ENCODE measurements around the gene APOL4. TPM values are rescaled to one million over a fixed set of nuclear protein-coding genes. Genes with fewer than 3 reads are reported as not detected.
"Not testable (repeated sequence)": the region's sequence is repeated elsewhere in the genome, so short reads cannot be mapped to it uniquely, and the experiment has no call there.

The APOL4 gene
- total RNA-seq, 2 donors from 2014 or later, result 0.52 to 18.1 TPM

- DNase-seq (no peak), ATAC-seq (peak; percentile 36)
- H3K27ac ChIP-seq, result peak overlapping the region in 2 of 4 donors; percentile 27 to 64
- TF ChIP-seq POLR2A (IDR thresholded peaks at IDR 0.05) (no peak), CTCF (IDR thresholded peaks at IDR 0.05) (no peak)
- intact Hi-C loops (cut with DNase I), result no loop called here
- H3K9me3 ChIP-seq, result no peaks in the 10 kb centered on the region
- H3K4me3 ChIP-seq, result no peak overlapping the region
- WGBS, 2 donors, result 20% methylated on average over 12 of the region's 12 CpGs
- H3K27me3 ChIP-seq, result no peaks in the 10 kb centered on the region
- no peaks in the 10 kb centered on the region for H3K36me3 ChIP-seq (replicated peaks in 1 of 2; ENCODE audit: insufficient read depth in 1 of 2, low read depth in 2 of 2)
- H3K4me1 ChIP-seq, result peaks cover 43% of the 10 kb centered on the region
Observed at GRCh38 chr22:36153501-36154422, 47.8 kb downstream of the APOL4 start.

DNA sequence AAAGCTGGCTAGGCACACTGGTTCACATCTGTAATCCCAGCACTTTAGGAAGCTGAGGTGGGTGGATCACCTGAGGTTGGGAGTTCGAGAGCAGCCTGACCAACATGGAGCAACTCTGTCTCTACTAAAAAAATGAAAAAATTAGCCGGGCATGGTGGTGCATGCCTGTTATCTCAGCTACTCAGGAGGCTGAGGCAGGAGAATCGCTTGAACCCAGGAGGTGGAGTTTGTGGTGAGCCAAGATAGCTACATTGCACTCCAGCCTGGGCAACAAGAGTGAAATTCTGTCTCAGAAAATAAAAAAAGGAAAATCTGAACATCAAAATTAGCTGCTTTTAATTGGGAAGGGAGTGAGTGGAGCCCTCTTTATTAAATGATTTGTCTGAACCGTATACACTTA lies 48.8 kb downstream of the APOL4 start:
- H3K4me3 ChIP-seq; H3K9me3 ChIP-seq; DNase-seq; H3K27ac ChIP-seq; H3K36me3 ChIP-seq (replicated peaks in 1 of 2; ENCODE audit: insufficient read depth in 1 of 2, low read depth in 2 of 2); H3K27me3 ChIP-seq; ATAC-seq; intact Hi-C loops (cut with DNase I): not testable (repeated sequence)
- H3K4me1 ChIP-seq, result peaks cover 43% of the 10 kb centered on the region
- 58 to 71% methylated on average over 4 of the region's 4 CpGs for WGBS, 2 donors

DNA sequence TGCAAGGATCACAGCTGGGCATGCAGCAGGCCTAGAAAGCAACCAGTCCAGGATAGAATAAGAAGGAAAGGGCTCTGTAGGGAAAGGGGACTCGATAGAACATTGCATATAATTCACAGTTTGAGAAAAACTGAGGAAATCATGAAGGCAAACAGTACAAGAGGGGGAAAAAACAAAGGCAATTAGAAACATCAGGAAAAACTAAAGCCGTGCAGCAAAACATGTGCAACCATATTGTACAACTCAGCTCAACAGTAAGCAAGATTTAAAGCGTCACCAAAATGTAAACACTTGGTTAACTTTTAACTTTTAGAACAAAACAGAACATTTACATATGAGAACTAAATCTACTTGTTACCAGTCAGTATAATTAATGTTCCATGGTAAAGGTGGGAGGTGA lies 49.5 kb downstream of the APOL4 start:
- WGBS, 2 donors, result 69 to 73% methylated on average over 3 of the region's 3 CpGs
- ATAC-seq, result no peak
- H3K27me3 ChIP-seq, result no peaks in the 10 kb centered on the region
- no peaks in the 10 kb centered on the region for H3K9me3 ChIP-seq
- TF ChIP-seq CTCF (IDR thresholded peaks at IDR 0.05) (no peak), POLR2A (IDR thresholded peaks at IDR 0.05) (no peak)
- H3K36me3 ChIP-seq (replicated peaks in 1 of 2; ENCODE audit: insufficient read depth in 1 of 2, low read depth in 2 of 2), result no peaks in the 10 kb centered on the region
- DNase-seq, result no peak
- H3K4me1 ChIP-seq, result peaks cover 43% of the 10 kb centered on the region
- H3K4me3 ChIP-seq, result no peak overlapping the region
- H3K27ac ChIP-seq, result peak overlapping the region in 1 of 4 donors; percentile 24
- intact Hi-C loops (cut with DNase I), result no loop called here

GRCh38 chr22:36151006-36151595 lies 50.5 kb downstream of the APOL4 start:
- intact Hi-C loops (cut with DNase I), result no loop called here
- H3K36me3 ChIP-seq (replicated peaks in 1 of 2; ENCODE audit: insufficient read depth in 1 of 2, low read depth in 2 of 2), result no peaks in the 10 kb centered on the region
- no peak for TF ChIP-seq POLR2A (IDR thresholded peaks at IDR 0.05)
- no peak for TF ChIP-seq CTCF (IDR thresholded peaks at IDR 0.05)
- no peak overlapping the region for H3K4me3 ChIP-seq
- peaks cover 37% of the 10 kb centered on the region for H3K4me1 ChIP-seq
- no peaks in the 10 kb centered on the region for H3K9me3 ChIP-seq
- DNase-seq, result no peak
- ATAC-seq, result no peak
- H3K27me3 ChIP-seq, result no peaks in the 10 kb centered on the region
- WGBS, 2 donors, result 71 to 78% methylated on average over 3 of the region's 3 CpGs
- H3K27ac ChIP-seq, result peak overlapping the region in 2 of 4 donors; percentile 6 to 24

DNA sequence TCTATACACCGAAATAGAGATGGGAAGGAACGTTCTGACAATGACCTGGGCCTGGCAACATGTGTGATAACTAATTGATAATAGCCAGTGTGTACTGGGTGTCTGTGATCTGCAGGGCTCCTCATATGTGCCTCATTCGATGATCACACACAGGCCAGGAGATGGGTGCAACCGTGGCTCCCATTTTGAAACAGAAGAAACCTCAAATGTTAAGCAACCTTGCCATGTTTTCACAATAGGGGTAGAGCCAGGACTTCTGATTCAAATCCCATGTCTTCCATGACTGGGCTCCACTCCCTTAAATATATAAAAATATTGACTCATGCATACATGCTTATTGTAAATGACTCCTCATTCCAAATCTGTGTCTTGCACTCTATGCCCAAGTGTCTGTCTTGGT lies 52.2 kb downstream of the APOL4 start:
- intact Hi-C loops (cut with DNase I), result loop anchor here (5.0 kb wide), 1 partner anchor 33 kb away; no protein-coding TSS in a partner anchor
- Histone ChIP-seq H3K4me1 (peaks cover 21% of the 10 kb centered on the region), H3K27ac (no peak overlapping the region), H3K9me3 (no peaks in the 10 kb centered on the region), H3K36me3 (replicated peaks in 1 of 2; ENCODE audit: insufficient read depth in 1 of 2, low read depth in 2 of 2) (no peaks in the 10 kb centered on the region), H3K4me3 (no peak overlapping the region), H3K27me3 (no peaks in the 10 kb centered on the region)
- ATAC-seq (no peak), DNase-seq (no peak)
- 63 to 66% methylated on average over 4 of the region's 4 CpGs for WGBS, 2 donors
- TF ChIP-seq POLR2A (IDR thresholded peaks at IDR 0.05) (no peak), CTCF (IDR thresholded peaks at IDR 0.05) (no peak)
